ENCODE results near the gene PRSS8. TPM values are rescaled to one million over a fixed set of nuclear protein-coding genes. Genes with fewer than 3 reads are reported as not detected.

PRSS8 gene
- polyA plus RNA-seq, 1 donor: 0.48 TPM

Other genes with a start within 250 kb of the PRSS8 start
- gene BCL7C, start 241.7 kb downstream of the PRSS8 start, polyA plus RNA-seq (ENCODE audit: insufficient read length): 32.7 TPM
- gene CTF1, start 239.1 kb downstream of the PRSS8 start, polyA plus RNA-seq (ENCODE audit: insufficient read length): 13.5 TPM
- gene FBXL19, start 212.2 kb downstream of the PRSS8 start, polyA plus RNA-seq (ENCODE audit: insufficient read length): 10.3 TPM
- gene ORAI3, start 186.7 kb downstream of the PRSS8 start, polyA plus RNA-seq (ENCODE audit: insufficient read length): 9.8 TPM
- 15.1 TPM for gene SETD1A, start 178.0 kb downstream of the PRSS8 start, polyA plus RNA-seq (ENCODE audit: insufficient read length)
- 12.6 TPM for gene HSD3B7, start 150.5 kb downstream of the PRSS8 start, polyA plus RNA-seq (ENCODE audit: insufficient read length)
- 1.2 TPM for gene STX1B, start 125.1 kb downstream of the PRSS8 start, polyA plus RNA-seq (ENCODE audit: insufficient read length)
- 48.7 TPM for gene STX4, start 102.2 kb downstream of the PRSS8 start, polyA plus RNA-seq (ENCODE audit: insufficient read length)
- 11.2 TPM for gene ZNF668, start 61.5 kb downstream of the PRSS8 start, polyA plus RNA-seq (ENCODE audit: insufficient read length)
- 12.6 TPM for gene ZNF646, start 61.3 kb downstream of the PRSS8 start, polyA plus RNA-seq (ENCODE audit: insufficient read length)
- 5.8 TPM for gene PRSS53, start 46.8 kb downstream of the PRSS8 start, polyA plus RNA-seq (ENCODE audit: insufficient read length)
- 59.1 TPM for gene VKORC1, start 40.9 kb downstream of the PRSS8 start, polyA plus RNA-seq (ENCODE audit: insufficient read length)
- 33.9 TPM for gene BCKDK, start 27.3 kb downstream of the PRSS8 start, polyA plus RNA-seq (ENCODE audit: insufficient read length)
- 57.4 TPM for gene KAT8, start 18.1 kb downstream of the PRSS8 start, polyA plus RNA-seq (ENCODE audit: insufficient read length)
- gene PRSS36, start 14.3 kb upstream of the PRSS8 start, polyA plus RNA-seq (ENCODE audit: insufficient read length): 2.0 TPM
- 398 TPM for gene FUS, start 44.4 kb upstream of the PRSS8 start, polyA plus RNA-seq (ENCODE audit: insufficient read length)
- gene PYCARD, start 67.0 kb upstream of the PRSS8 start, polyA plus RNA-seq (ENCODE audit: insufficient read length): 9.1 TPM
- 98.3 TPM for gene TRIM72, start 78.4 kb upstream of the PRSS8 start, polyA plus RNA-seq (ENCODE audit: insufficient read length)
- gene PYDC1, start 81.4 kb upstream of the PRSS8 start, polyA plus RNA-seq (ENCODE audit: insufficient read length): 2.3 TPM
- gene ITGAM, start 124.2 kb upstream of the PRSS8 start, polyA plus RNA-seq (ENCODE audit: insufficient read length): 4.7 TPM
- 2.9 TPM for gene ITGAX, start 219.4 kb upstream of the PRSS8 start, polyA plus RNA-seq (ENCODE audit: insufficient read length)

Measured in hindlimb muscle (tissue), 1 donor.